Peyer's patch (tissue), 4 donors: ENCODE results near the gene GNG13.

Source experiments
- CTCF ChIP-seq, 6 experiments: fragments of 450-650 bp in 4 of 6; fragments of 200-600 bp in 2 of 6; sonication (generic) in 1 of 6; IDR thresholded peaks; one replicate each; pipeline ENCODE4 v1.5.1; 2017 to 2019; ENCODE audit warnings: antibody characterized with exemption in 6 of 6, mild to moderate bottlenecking in 3 of 6, moderate library complexity in 1 of 6
- POLR2A ChIP-seq, 2 donors: fragments of 450-650 bp; IDR thresholded peaks; one replicate each; pipeline ENCODE4 v1.5.1; 2017; ENCODE audit warnings: antibody characterized with exemption in 2 of 2, mild to moderate bottlenecking in 2 of 2, moderate library complexity in 2 of 2

GRCh38 chr16:805474-805873 lies 4.9 kb upstream of the GNG13 start:
- no peak for TF ChIP-seq POLR2A (IDR thresholded peaks at IDR 0.05)
- TF ChIP-seq CTCF (IDR thresholded peaks at IDR 0.05), result no peak
